GM12875 (cell line): ENCODE results near the gene MYOT.

Experiments used
- H3K4me3 ChIP-seq: one replicate; pipeline ENCODE4 v1.5.1; 2011; ENCODE audit warnings: low read depth, low read length, control low read depth
- CTCF ChIP-seq: IDR thresholded peaks from 2 replicates; pipeline ENCODE4 v1.5.1; 2011; ENCODE audit warnings: low read depth, mild to moderate bottlenecking, control low read depth, inconsistent platforms, low read length, moderate library complexity, borderline replicate concordance; ENCODE audit not compliant: insufficient read depth

Gene MYOT

GRCh38 chr5:137933491-137933911 is 65.8 kb downstream of the MYOT start:
- no peak for TF ChIP-seq CTCF
- H3K4me3 ChIP-seq: no peak overlapping the region

DNA sequence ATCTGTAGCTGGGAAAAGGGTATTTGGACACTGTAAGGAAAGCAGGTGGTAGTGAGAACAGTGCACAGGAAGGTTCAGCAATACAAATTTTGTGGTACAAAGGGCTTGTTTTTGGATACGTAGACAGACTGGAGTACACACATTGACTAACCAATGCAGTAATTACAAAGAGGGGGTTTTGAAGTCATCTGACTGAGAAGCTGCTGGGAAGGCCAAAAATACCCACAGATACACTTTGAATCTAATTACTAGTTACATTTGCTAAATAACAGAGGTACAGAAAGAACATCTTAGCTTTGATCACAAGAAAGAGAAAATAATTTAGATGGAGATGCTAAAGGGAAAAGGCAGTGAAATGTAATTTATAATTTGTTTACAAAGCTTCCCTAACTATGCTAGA is 67.5 kb downstream of the MYOT start:
- no peak overlapping the region for H3K4me3 ChIP-seq
- TF ChIP-seq CTCF: no peak

GRCh38 chr5:137935694-137936093 is 68.0 kb downstream of the MYOT start:
- TF ChIP-seq CTCF: no peak
- no peak overlapping the region for H3K4me3 ChIP-seq
